IMR-90 (cell line): ENCODE results near the gene KRT28.

Source experiments
- CEBPB ChIP-seq: IDR thresholded peaks from 2 replicates; pipeline ENCODE4 v1.6.1; 2012; ENCODE audit warnings: low read depth, low read length, improper control_type of control experiment
- MAFK ChIP-seq: IDR thresholded peaks from 2 replicates; pipeline ENCODE4 v1.6.1; 2012; ENCODE audit warnings: low read depth, low read length, improper control_type of control experiment
- MAZ ChIP-seq: IDR thresholded peaks from 2 replicates; pipeline ENCODE4 v1.6.1; 2012; ENCODE audit warnings: low read depth, mild to moderate bottlenecking, low read length, improper control_type of control experiment, moderate library complexity, borderline replicate concordance
- POLR2A ChIP-seq: IDR thresholded peaks from 2 replicates; pipeline ENCODE4 v1.6.1; 2012; ENCODE audit warnings: mild to moderate bottlenecking, low read depth, low read length
- RAD21 ChIP-seq: IDR thresholded peaks from 2 replicates; pipeline ENCODE4 v1.6.1; 2012; ENCODE audit warnings: low read length, improper control_type of control experiment
- RFX5 ChIP-seq: IDR thresholded peaks from 2 replicates; pipeline ENCODE4 v1.8.0; 2012; ENCODE audit warnings: low read depth, mild to moderate bottlenecking, low read length, moderate library complexity
- TF ChIP-seq, protein P1 (sequence below): conservative IDR thresholded peaks from 2 replicates; pipeline ENCODE4 v1.5.1; 2012; ENCODE audit warnings: mild to moderate bottlenecking, low read depth, low read length, improper control_type of control experiment

GRCh38 chr17:40817103-40817682, 17.4 kb upstream of the KRT28 start:
- TF ChIP-seq, protein P1, sequence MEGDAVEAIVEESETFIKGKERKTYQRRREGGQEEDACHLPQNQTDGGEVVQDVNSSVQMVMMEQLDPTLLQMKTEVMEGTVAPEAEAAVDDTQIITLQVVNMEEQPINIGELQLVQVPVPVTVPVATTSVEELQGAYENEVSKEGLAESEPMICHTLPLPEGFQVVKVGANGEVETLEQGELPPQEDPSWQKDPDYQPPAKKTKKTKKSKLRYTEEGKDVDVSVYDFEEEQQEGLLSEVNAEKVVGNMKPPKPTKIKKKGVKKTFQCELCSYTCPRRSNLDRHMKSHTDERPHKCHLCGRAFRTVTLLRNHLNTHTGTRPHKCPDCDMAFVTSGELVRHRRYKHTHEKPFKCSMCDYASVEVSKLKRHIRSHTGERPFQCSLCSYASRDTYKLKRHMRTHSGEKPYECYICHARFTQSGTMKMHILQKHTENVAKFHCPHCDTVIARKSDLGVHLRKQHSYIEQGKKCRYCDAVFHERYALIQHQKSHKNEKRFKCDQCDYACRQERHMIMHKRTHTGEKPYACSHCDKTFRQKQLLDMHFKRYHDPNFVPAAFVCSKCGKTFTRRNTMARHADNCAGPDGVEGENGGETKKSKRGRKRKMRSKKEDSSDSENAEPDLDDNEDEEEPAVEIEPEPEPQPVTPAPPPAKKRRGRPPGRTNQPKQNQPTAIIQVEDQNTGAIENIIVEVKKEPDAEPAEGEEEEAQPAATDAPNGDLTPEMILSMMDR: no peak
- TF ChIP-seq MAZ (no peak), RFX5 (no peak), POLR2A (no peak), MAFK (no peak), RAD21 (no peak), CEBPB (no peak)
